CD4-positive, CD25-positive, alpha-beta regulatory T cell (primary cell): Measurements from ENCODE around the gene PNPLA1. TPM values are rescaled to one million over a fixed set of nuclear protein-coding genes. Genes with fewer than 3 reads are reported as not detected.

Experiments
- ATAC-seq, 2 donors: fragments of 150-1000 bp; cut with Tn5 transposase; one replicate each; pipeline ENCODE4 v1.10.0; 2021; ENCODE audit warnings: low read depth in 2 of 2, moderate number of reproducible peaks in 2 of 2, moderate library complexity in 1 of 2
- DNase-seq, 3 donors: peaks; one replicate each; pipeline versions ENCODE4 v3.0.0 to v3.0.0-alpha.2; 2012 to 2022; ENCODE audit warnings: mixed read lengths in 1 of 3
- H3K27ac ChIP-seq: one replicate; pipeline ENCODE4 v1.7.0; 2013; ENCODE audit warnings: mild to moderate bottlenecking, low read length; ENCODE audit not compliant: insufficient read depth, poor library complexity, severe bottlenecking
- H3K27me3 ChIP-seq: one replicate; pipeline ENCODE4 v1.7.0; 2013; ENCODE audit warnings: low read length; ENCODE audit not compliant: control insufficient read depth, insufficient read depth
- H3K36me3 ChIP-seq: one replicate; pipeline ENCODE4 v1.7.0; 2013; ENCODE audit warnings: mild to moderate bottlenecking, low read length, moderate library complexity; ENCODE audit not compliant: control insufficient read depth, insufficient read depth
- H3K4me1 ChIP-seq: 2 replicates; pipeline ENCODE4 v1.7.0; 2013; ENCODE audit warnings: mild to moderate bottlenecking, low read length; ENCODE audit not compliant: insufficient read depth, control insufficient read depth, poor library complexity, severe bottlenecking
- H3K4me3 ChIP-seq: one replicate; pipeline ENCODE4 v1.7.0; 2013; ENCODE audit warnings: low read depth, mild to moderate bottlenecking, low read length, moderate library complexity
- H3K9me3 ChIP-seq, 2 experiments: 1 replicate in 1 of 2; 2 replicates in 1 of 2; pipeline ENCODE4 v1.7.0; 2013; ENCODE audit warnings: low read length in 2 of 2, mild to moderate bottlenecking in 1 of 2, moderate library complexity in 1 of 2; ENCODE audit not compliant: control insufficient read depth in 2 of 2
- H3K27ac Mint-ChIP-seq, 3 donors: one replicate each; pipeline ENCODE4 v1.8.0; 2020 to 2022; ENCODE audit warnings: mild to moderate bottlenecking in 3 of 3, mixed read lengths in 3 of 3, moderate library complexity in 2 of 3
- H3K27me3 Mint-ChIP-seq: one replicate; pipeline ENCODE4 v1.8.0; 2022; ENCODE audit warnings: mild to moderate bottlenecking, mixed read lengths
- H3K36me3 Mint-ChIP-seq: one replicate; pipeline ENCODE4 v1.8.0; 2020; ENCODE audit warnings: mixed read lengths
- H3K4me1 Mint-ChIP-seq, 4 donors: one replicate each; pipeline ENCODE4 v1.8.0; 2020 to 2022; ENCODE audit warnings: mixed read lengths in 4 of 4, mild to moderate bottlenecking in 1 of 4
- H3K4me3 Mint-ChIP-seq, 4 donors: one replicate each; pipeline ENCODE4 v1.8.0; 2020 to 2022; ENCODE audit warnings: mild to moderate bottlenecking in 4 of 4, mixed read lengths in 4 of 4, moderate library complexity in 3 of 4
- H3K9me3 Mint-ChIP-seq, 7 donors: one replicate each; pipeline ENCODE4 v1.8.0; 2020 to 2022; ENCODE audit warnings: mixed read lengths in 7 of 7, mild to moderate bottlenecking in 3 of 7, moderate library complexity in 2 of 7
- polyA plus RNA-seq, 4 donors: library from polyadenylated mRNA; unstranded; fragments of 300-500 nt; fragmentation: Illumina TruSeq; gene quantifications; one replicate each; pipeline ENCODE4 v1.2.3, GENCODE V29; 2021
- total RNA-seq: library from RNA; stranded (reverse); gene quantifications from one replicate; pipeline ENCODE4 v1.2.3, GENCODE V29; 2022

Gene PNPLA1
- total and polyA plus RNA-seq, 5 donors from 2014 or later, result 0.25 TPM; not detected in 4

DNA sequence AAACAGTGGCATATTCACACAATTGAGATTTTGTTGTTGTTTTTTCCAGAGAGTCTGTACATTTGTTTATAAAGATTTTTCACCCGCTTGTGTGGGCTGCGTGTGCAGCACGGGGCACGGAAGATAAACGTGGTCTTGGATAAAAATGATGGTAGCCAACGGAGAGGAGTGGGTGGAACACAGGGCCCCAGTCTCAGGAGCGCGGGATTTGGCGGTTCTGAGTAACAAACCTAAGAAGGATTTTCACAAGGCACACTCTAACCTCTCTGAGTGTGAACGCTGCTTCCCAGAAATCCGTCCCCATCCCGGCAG, 70.4 kb downstream of the PNPLA1 start:
- H3K9me3 Mint-ChIP-seq, result no peaks in the 10 kb centered on the region
- no peak overlapping the region for H3K4me3 Mint-ChIP-seq
- no peaks in the 10 kb centered on the region for H3K9me3 ChIP-seq
- H3K27me3 Mint-ChIP-seq, result peaks cover 30% of the 10 kb centered on the region
- H3K36me3 Mint-ChIP-seq, result no peaks in the 10 kb centered on the region
- H3K27ac Mint-ChIP-seq, result no peak overlapping the region
- no peaks in the 10 kb centered on the region for H3K36me3 ChIP-seq
- peaks cover 4 to 23% (median 10%) of the 10 kb centered on the region in 4 donors for H3K4me1 Mint-ChIP-seq
- ATAC-seq, result no peak
- no peak overlapping the region for H3K4me3 ChIP-seq
- no peak overlapping the region for H3K27ac ChIP-seq
- H3K27me3 ChIP-seq, result no peaks in the 10 kb centered on the region
- peaks cover 7% of the 10 kb centered on the region for H3K4me1 ChIP-seq
- no peak for DNase-seq

DNA sequence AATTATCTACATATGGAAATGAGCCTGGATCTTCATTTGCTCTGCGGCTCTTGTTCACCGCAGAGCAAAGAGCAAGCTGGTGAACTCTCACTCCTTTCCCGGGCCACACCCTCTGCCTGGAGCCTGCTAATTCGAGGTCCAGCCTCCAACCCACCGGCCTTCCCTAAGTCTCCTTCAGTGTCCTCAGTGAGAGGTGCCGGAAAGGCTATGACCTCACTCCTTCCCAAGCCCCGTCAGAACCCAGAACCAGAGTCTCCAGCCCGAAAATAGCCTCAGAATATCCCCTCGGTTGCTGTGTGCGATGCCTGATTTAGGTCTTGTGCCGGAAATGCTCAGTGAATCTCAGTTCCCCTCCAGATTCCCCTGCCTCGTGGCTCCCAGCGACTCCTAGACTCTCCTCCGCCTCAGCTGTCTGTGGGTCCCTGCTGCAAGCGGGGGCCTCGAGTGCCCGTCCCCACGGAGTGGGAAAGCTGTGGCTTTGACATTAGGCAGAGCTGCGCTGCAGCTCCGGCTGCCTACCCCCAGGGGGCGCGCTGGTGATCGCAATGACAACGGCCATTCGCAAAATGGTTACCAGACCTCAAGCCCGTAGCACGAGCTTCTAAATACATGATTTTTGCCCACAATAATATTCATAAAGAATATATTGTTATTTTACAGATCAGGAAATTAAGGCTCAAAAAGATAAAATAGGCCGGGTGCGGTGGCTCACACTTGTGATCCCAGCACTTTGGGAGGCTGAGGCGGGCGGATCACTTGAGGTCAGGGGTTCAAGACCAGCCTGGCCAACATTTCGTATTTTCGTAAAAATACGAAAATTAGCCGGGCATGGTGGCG, 71.0 kb downstream of the PNPLA1 start:
- Mint-ChIP-seq H3K27me3 (peaks cover 30% of the 10 kb centered on the region), H3K4me3 (peak overlapping the region in 2 of 4 donors; percentile 50 to 61), H3K27ac (peak overlapping the region in 2 of 3 donors; percentile 78 to 86), H3K9me3 (no peaks in the 10 kb centered on the region), H3K4me1 (peaks cover 4 to 23% (median 10%) of the 10 kb centered on the region in 4 donors), H3K36me3 (no peaks in the 10 kb centered on the region)
- Histone ChIP-seq H3K36me3 (no peaks in the 10 kb centered on the region), H3K27me3 (no peaks in the 10 kb centered on the region), H3K9me3 (no peaks in the 10 kb centered on the region), H3K4me3 (no peak overlapping the region), H3K27ac (no peak overlapping the region), H3K4me1 (peaks cover 7% of the 10 kb centered on the region)
- ATAC-seq (peak; percentile 68 to 74), DNase-seq (peak; percentile 48 to 68 (median 67))

GRCh38 chr6:36343109-36343680, 73.3 kb downstream of the PNPLA1 start:
- no peaks in the 10 kb centered on the region for H3K27me3 ChIP-seq
- Mint-ChIP-seq H3K27me3 (peaks cover 26% of the 10 kb centered on the region), H3K9me3 (no peaks in the 10 kb centered on the region), H3K27ac (no peak overlapping the region), H3K4me1 (peaks cover 4 to 8% (median 5%) of the 10 kb centered on the region in 4 donors), H3K4me3 (no peak overlapping the region), H3K36me3 (no peaks in the 10 kb centered on the region)
- no peak overlapping the region for H3K4me3 ChIP-seq
- no peak overlapping the region for H3K27ac ChIP-seq
- H3K4me1 ChIP-seq, result peaks cover 7% of the 10 kb centered on the region
- no peak for ATAC-seq
- H3K36me3 ChIP-seq, result no peaks in the 10 kb centered on the region
- no peak for DNase-seq
- H3K9me3 ChIP-seq, result no peaks in the 10 kb centered on the region

GRCh38 chr6:36345681-36346466, 76.0 kb downstream of the PNPLA1 start:
- Histone ChIP-seq H3K4me1 (peaks cover 4% of the 10 kb centered on the region), H3K9me3 (no peaks in the 10 kb centered on the region), H3K27me3 (no peaks in the 10 kb centered on the region), H3K27ac (no peak overlapping the region), H3K36me3 (no peaks in the 10 kb centered on the region), H3K4me3 (no peak overlapping the region)
- DNase-seq, result no peak
- Mint-ChIP-seq H3K27me3 (peaks cover 16% of the 10 kb centered on the region), H3K27ac (no peak overlapping the region), H3K9me3 (no peaks in the 10 kb centered on the region), H3K4me1 (peaks cover under 1 to 3% (median 2%) of the 10 kb centered on the region in 4 donors), H3K4me3 (no peak overlapping the region), H3K36me3 (no peaks in the 10 kb centered on the region)
- no peak for ATAC-seq

- Mint-ChIP-seq H3K27me3 (peaks cover 16% of the 10 kb centered on the region), H3K36me3 (no peaks in the 10 kb centered on the region), H3K4me1 (peaks cover 0 to 2% (median 0%) of the 10 kb centered on the region in 4 donors), H3K4me3 (no peak overlapping the region), H3K9me3 (no peaks in the 10 kb centered on the region), H3K27ac (no peak overlapping the region)
- ATAC-seq, result no peak
- Histone ChIP-seq H3K9me3 (no peaks in the 10 kb centered on the region), H3K36me3 (no peaks in the 10 kb centered on the region), H3K27me3 (no peaks in the 10 kb centered on the region), H3K4me1 (no peaks in the 10 kb centered on the region), H3K4me3 (no peak overlapping the region), H3K27ac (no peak overlapping the region)
- DNase-seq, result no peak
Measured at GRCh38 chr6:36346486-36347273, 76.8 kb downstream of the PNPLA1 start.

DNA sequence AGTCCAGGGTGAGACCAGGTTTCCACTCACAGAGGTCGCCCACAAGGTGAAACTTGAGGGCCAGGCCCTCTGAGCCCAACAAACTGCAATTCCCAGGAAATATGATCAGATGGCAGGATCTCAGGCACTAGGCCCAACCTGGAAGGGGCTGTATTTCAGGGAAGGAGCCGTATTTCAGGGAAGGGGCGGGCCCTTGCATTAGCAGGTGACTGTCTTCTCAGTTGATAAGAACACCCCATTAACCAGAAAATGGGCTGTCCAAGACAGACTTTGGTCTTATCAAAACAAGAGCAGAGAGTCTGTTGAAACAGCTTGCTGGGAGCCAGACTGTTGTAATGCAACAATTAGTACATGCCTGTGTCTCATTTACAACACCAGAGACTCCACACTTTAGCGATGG, 77.8 kb downstream of the PNPLA1 start:
- Histone ChIP-seq H3K9me3 (peaks cover 0 to 2% of the 10 kb centered on the region in 2 experiments), H3K4me3 (no peak overlapping the region), H3K4me1 (no peaks in the 10 kb centered on the region), H3K27ac (no peak overlapping the region), H3K36me3 (no peaks in the 10 kb centered on the region), H3K27me3 (no peaks in the 10 kb centered on the region)
- Mint-ChIP-seq H3K27ac (no peak overlapping the region), H3K4me1 (peaks cover 0 to 2% (median 0%) of the 10 kb centered on the region in 4 donors), H3K9me3 (no peaks in the 10 kb centered on the region), H3K27me3 (peaks cover 16% of the 10 kb centered on the region), H3K4me3 (no peak overlapping the region), H3K36me3 (no peaks in the 10 kb centered on the region)
- ATAC-seq (no peak), DNase-seq (no peak)

GRCh38 chr6:36349240-36349639, 79.4 kb downstream of the PNPLA1 start:
- Mint-ChIP-seq H3K27ac (no peak overlapping the region), H3K4me3 (no peak overlapping the region), H3K4me1 (peaks cover 0 to 2% (median 0%) of the 10 kb centered on the region in 4 donors), H3K36me3 (no peaks in the 10 kb centered on the region), H3K9me3 (peaks cover 0 to 6% (median 0%) of the 10 kb centered on the region in 7 donors), H3K27me3 (peaks cover 15% of the 10 kb centered on the region)
- DNase-seq, result no peak
- ATAC-seq, result no peak
- Histone ChIP-seq H3K4me1 (no peaks in the 10 kb centered on the region), H3K27me3 (no peaks in the 10 kb centered on the region), H3K36me3 (no peaks in the 10 kb centered on the region), H3K9me3 (peaks cover 0 to 5% of the 10 kb centered on the region in 2 experiments), H3K4me3 (no peak overlapping the region), H3K27ac (no peak overlapping the region)
